ENCODE data around the gene KDM6B.
"Not testable (repeated sequence)": the region's sequence is repeated elsewhere in the genome, so short reads cannot be mapped to it uniquely, and the experiment has no call there.

Gene KDM6B

DNA sequence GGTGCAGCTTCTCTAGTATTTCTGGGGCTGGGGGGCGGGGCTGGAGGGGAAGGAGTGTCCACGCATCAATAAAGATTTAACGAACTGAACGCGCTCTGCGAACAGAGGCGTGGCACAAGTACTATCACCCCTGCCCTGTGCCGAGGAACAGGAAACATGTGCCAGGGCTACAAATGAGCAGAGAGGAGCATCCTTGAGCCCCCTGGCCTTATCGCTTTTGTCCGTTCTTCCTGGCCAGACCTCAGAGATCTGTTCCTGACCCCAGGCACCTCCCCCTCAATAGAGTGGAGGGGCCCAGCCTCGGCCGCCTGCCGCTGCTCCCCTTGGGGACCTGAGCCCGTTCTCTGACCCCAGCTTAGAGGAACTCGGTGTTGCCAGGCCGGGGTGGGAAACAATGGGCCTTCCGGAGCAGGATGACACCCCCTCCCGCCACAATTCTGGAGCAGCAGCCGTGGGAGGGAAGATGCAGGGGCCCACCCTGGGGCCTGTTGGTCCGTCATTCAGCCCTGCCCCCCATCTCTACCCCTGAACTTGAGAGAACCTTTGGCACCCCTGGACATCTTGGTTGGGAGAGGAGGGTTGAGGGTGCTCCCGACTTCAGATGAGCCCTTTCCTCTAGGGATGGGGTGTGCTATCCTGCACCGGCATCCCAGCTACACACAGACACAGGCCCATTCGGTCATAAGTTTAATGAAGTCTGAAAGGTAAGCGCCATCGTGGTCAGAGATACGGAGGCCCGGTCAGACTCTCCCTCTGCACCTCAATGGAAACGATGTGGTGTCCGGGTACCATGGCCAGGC is 22.2 kb downstream of the KDM6B start:
- TF ChIP-seq, protein P1, sequence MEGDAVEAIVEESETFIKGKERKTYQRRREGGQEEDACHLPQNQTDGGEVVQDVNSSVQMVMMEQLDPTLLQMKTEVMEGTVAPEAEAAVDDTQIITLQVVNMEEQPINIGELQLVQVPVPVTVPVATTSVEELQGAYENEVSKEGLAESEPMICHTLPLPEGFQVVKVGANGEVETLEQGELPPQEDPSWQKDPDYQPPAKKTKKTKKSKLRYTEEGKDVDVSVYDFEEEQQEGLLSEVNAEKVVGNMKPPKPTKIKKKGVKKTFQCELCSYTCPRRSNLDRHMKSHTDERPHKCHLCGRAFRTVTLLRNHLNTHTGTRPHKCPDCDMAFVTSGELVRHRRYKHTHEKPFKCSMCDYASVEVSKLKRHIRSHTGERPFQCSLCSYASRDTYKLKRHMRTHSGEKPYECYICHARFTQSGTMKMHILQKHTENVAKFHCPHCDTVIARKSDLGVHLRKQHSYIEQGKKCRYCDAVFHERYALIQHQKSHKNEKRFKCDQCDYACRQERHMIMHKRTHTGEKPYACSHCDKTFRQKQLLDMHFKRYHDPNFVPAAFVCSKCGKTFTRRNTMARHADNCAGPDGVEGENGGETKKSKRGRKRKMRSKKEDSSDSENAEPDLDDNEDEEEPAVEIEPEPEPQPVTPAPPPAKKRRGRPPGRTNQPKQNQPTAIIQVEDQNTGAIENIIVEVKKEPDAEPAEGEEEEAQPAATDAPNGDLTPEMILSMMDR (IDR thresholded peaks at IDR 0.05; ENCODE audit: insufficient read depth, low read depth, low read length, missing control alignments) = no peak
- peak overlapping the region; percentile 73 for H3K4me3 ChIP-seq (ENCODE audit: low read length)
- peak; percentile 32 for DNase-seq (ENCODE audit: low read depth)

DNA sequence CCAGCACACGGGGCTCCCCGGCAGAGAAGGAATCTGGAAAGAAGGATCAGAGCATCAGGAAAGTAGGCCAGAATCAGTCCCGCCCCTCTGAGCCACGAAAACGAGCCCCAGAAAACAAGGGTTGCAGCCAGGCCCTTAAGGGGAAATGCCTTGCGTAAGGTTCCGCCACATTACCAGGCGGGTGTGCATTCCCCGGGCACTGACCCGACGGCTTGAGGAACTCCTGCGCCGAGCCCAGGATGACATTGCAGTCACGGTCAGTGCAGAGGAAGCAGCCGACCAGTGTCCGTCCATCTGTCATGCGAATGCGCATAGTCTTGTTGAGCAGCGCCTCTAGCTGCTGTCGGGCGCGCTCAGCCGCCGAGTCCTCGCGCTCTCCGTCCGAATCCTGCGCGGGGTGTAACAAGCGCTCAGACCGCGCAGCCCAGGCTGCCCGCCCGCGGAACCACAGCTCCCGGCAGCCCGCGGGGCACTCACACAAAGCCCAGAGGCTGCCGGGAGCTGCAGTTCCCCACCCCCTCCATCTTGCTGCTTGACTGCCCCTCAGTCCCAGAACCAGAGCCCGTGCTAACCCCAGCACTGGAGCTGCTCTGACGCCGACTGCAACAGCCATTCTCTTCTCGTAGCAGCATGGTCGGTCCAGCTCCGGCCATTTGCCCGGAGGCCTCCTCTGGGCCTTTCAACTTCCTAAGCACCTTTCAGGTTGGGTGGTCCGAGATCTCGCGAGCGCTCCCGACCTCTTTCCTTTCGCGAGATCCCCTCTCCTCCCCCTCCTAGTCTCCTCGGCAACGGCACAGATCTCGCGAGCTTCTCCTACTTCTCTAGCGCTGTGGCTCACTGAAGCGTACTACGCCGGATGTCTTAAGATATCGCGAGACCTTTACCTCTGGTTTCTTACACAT is 23.0 kb downstream of the KDM6B start, which contains the start of gene NAA38:
NAA38 (minus strand) TSS at position 749 of the 902 bp plus-strand sequence; CDS start at position 653, 96 bp downstream.
- TF ChIP-seq, protein P1 (IDR thresholded peaks at IDR 0.05; ENCODE audit: insufficient read depth, low read depth, low read length, missing control alignments) = peak; percentile 42
- peak within 1 kb of the TSS; percentile 73 for H3K4me3 ChIP-seq (ENCODE audit: low read length)
- DNase-seq (ENCODE audit: low read depth) = peak; percentile 99

DNA sequence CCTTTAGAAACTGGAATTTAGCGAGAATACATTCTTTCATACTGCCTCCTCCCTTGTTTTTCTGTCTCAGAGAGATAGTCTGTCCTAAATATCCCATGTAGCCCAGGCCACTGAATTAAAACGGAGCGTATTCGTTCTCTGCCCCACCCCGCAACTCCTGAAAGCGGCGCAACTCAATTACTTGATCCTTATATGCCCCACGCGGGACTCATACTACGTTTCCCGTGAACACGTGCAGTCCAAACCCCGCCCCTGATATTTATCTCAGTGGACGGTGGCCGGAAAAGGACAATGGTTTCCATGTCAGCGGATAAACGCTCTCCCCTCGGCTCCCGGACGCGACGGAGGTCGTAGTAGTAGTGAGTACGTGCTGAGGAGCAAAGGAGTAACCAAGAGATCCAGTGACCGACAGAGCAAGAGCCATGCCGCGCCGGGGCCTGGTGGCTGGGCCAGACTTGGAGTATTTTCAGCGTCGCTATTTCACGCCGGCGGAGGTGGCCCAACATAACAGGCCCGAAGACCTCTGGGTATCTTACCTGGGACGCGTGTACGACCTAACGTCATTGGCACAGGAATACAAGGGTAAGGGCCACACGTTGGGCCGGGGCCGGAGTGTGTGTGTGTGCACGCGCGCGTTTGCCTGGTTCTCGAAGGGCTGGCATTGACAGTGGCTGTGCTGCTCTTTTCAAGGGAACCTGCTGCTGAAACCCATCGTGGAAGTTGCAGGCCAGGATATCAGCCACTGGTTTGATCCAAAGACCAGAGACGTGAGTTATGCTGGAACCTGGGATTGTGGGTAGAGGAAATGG is 23.9 kb downstream of the KDM6B start, which contains the start of gene CYB5D1:
CYB5D1 (plus strand) TSS at position 291 of the 809 bp plus-strand sequence; CDS start at position 423, 132 bp downstream.
- peak within 1 kb of the TSS; percentile 73 for H3K4me3 ChIP-seq (ENCODE audit: low read length)
- TF ChIP-seq, protein P1 (IDR thresholded peaks at IDR 0.05; ENCODE audit: insufficient read depth, low read depth, low read length, missing control alignments) = no peak
- DNase-seq (ENCODE audit: low read depth) = peak; percentile 92

DNA sequence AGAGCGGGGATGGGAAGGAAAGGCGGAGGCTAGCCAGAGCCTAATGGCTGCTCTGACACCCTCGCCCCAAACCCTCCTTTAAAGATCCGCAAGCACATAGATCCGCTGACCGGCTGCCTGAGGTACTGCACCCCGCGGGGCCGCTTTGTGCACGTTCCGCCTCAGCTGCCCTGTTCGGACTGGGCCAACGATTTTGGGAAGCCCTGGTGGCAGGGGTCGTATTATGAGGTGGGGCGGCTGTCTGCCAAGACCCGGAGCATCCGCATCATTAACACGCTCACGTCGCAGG is 24.4 kb downstream of the KDM6B start:
- TF ChIP-seq, protein P1 (IDR thresholded peaks at IDR 0.05; ENCODE audit: insufficient read depth, low read depth, low read length, missing control alignments) = peak; percentile 54
- peak; percentile 67 for DNase-seq (ENCODE audit: low read depth)
- H3K4me3 ChIP-seq (ENCODE audit: low read length) = peak overlapping the region; percentile 73

DNA sequence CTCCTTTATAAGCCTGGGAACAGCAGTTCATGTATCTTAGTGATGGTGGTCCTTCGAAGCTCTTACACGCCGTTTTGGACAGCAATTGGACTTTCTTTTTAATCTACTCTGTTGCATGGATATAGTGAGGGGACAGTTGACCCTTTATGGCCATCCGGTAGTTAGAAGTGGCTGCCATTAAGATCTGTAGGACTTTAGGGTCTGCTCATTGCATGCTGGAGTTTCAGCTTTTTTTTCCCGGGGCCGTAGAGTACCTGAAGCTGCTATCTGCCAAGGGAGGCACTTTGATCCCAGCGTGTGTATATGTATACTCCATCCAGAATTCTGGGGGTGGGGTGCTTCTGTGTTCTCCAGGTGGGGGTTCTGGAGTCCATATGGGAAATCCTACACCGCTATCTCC is 25.0 kb downstream of the KDM6B start:
- peak overlapping the region; percentile 73 for H3K4me3 ChIP-seq (ENCODE audit: low read length)
- no peak for DNase-seq (ENCODE audit: low read depth)
- TF ChIP-seq, protein P1 (IDR thresholded peaks at IDR 0.05; ENCODE audit: insufficient read depth, low read depth, low read length, missing control alignments) = no peak

DNA sequence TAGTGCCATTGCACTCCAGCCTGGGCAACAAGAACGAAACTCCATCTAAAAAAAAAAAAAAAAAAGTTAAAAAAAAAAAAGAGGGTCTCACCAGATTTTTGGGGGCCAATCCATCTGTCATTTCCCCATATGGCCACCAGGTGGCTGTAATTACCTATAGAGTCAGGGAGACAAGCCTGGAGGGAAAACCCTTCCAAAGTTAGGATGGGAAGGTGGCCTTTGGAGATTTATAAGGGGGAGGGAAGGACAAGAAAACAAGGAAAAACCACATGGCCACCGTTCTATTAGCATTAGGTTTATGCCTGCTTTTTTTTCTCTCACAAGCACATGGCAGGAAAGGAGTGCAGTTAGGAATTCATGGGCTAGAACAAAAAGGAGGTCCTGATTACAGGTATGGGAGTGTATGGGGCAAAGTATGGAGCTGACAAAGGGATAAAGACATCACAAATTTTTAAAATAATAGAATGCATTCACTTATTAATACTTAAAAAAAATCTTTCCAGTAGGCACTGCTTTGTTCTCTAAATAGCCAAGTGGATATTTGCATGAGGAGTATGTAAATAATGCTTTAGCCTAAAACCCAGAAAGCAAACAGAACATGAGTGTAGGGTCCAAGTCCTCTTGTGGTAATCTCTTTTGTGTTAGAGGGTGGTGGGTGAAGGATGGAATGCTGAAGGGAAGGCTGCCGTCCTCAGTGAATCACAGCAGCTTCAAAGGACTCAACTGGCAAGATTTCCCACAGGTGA is 28.8 kb downstream of the KDM6B start:
- TF ChIP-seq, protein P1 (IDR thresholded peaks at IDR 0.05; ENCODE audit: insufficient read depth, low read depth, low read length, missing control alignments) = peak; percentile 76
- H3K4me3 ChIP-seq (ENCODE audit: low read length) = no peak overlapping the region
- peak; percentile 51 for DNase-seq (ENCODE audit: low read depth)

DNA sequence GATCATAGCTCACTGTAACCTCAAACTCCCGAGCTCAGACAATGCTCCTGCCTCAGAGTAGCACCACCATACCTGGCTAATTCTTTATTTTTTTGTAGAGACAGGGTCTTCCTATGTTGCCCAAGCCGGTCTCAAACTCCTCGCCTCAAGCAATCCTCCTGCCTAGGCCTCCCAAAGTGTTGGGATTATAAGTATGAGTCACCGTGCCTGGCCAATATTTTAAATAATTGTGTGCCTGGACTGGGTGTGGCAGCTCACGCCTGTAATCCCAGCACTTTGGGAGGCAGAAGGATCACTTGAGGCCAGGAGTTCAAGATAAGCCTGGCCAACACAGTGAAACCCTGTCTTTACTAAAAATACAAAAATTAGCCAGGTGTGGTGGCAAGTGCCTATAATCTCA is 30.4 kb downstream of the KDM6B start:
- H3K4me3 ChIP-seq (ENCODE audit: low read length); DNase-seq (ENCODE audit: low read depth): not testable (repeated sequence)
